Endothelial cell (in vitro differentiated cells): ENCODE measurements around the gene SKAP1. TPM values are rescaled to one million over a fixed set of nuclear protein-coding genes. Genes with fewer than 3 reads are reported as not detected.

Experiments
- DNase-seq: peaks from one replicate; pipeline ENCODE4 v3.0.0; 2021; ENCODE audit warnings: low spot score
- H3K27ac Mint-ChIP-seq: one replicate; pipeline ENCODE4 v1.8.0; 2021; ENCODE audit warnings: mixed read lengths, inconsistent platforms; ENCODE audit not compliant: unreplicated experiment
- H3K27me3 Mint-ChIP-seq: one replicate; pipeline ENCODE4 v1.8.0; 2021; ENCODE audit warnings: mild to moderate bottlenecking, moderate library complexity, mixed read lengths, inconsistent platforms; ENCODE audit not compliant: unreplicated experiment
- H3K36me3 Mint-ChIP-seq: one replicate; pipeline ENCODE4 v1.8.0; 2021; ENCODE audit warnings: mild to moderate bottlenecking, low read depth, mixed read lengths, inconsistent platforms; ENCODE audit not compliant: unreplicated experiment
- H3K4me1 Mint-ChIP-seq: one replicate; pipeline ENCODE4 v1.8.0; 2021; ENCODE audit warnings: mild to moderate bottlenecking, mixed read lengths, inconsistent platforms; ENCODE audit not compliant: unreplicated experiment
- H3K4me3 Mint-ChIP-seq: one replicate; pipeline ENCODE4 v1.8.0; 2021; ENCODE audit warnings: mild to moderate bottlenecking, mixed read lengths, inconsistent platforms; ENCODE audit not compliant: unreplicated experiment
- H3K9me3 Mint-ChIP-seq: one replicate; pipeline ENCODE4 v1.8.0; 2021; ENCODE audit warnings: mixed read lengths, inconsistent platforms; ENCODE audit not compliant: unreplicated experiment
- total RNA-seq: library from RNA; stranded (reverse); fragmentation: NEBNext Ultra II Directional; extraction: Animal tissue kit (Norgen Biotek cat#: 25700); gene quantifications from one replicate; pipeline ENCODE4 v1.2.1, GENCODE V29; 2021; ENCODE audit not compliant: unreplicated experiment
- TF ChIP-seq, protein P1 (sequence below): fragments of 200-600 bp; sonication (generic); IDR thresholded peaks from one replicate; pipeline ENCODE4 v1.5.0; 2021; ENCODE audit warnings: antibody characterized with exemption; ENCODE audit not compliant: unreplicated experiment

Gene SKAP1
- total RNA-seq, 1 donor from 2014 or later: 2.1 TPM

DNA sequence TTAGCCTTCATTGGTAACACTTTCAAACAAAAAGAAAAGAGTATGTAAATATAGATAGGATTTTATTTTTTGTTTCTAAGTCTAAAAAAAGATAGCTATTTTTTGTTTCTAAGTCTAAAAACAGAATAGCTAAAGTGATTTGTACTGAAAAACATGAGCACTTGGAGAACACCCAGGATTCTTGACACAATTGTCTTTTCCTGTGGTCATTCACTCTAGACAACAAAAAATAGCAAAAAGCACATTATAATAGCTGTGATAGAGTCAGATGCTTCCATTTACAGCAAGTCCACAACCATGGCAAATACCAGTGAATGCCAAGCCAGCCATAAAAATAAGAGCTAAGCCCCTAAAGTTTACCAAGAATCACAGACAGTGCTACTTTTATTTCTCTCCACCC lies 36.7 kb downstream of the SKAP1 start:
- H3K27me3 Mint-ChIP-seq: no peaks in the 10 kb centered on the region
- H3K36me3 Mint-ChIP-seq: no peaks in the 10 kb centered on the region
- TF ChIP-seq, protein P1, sequence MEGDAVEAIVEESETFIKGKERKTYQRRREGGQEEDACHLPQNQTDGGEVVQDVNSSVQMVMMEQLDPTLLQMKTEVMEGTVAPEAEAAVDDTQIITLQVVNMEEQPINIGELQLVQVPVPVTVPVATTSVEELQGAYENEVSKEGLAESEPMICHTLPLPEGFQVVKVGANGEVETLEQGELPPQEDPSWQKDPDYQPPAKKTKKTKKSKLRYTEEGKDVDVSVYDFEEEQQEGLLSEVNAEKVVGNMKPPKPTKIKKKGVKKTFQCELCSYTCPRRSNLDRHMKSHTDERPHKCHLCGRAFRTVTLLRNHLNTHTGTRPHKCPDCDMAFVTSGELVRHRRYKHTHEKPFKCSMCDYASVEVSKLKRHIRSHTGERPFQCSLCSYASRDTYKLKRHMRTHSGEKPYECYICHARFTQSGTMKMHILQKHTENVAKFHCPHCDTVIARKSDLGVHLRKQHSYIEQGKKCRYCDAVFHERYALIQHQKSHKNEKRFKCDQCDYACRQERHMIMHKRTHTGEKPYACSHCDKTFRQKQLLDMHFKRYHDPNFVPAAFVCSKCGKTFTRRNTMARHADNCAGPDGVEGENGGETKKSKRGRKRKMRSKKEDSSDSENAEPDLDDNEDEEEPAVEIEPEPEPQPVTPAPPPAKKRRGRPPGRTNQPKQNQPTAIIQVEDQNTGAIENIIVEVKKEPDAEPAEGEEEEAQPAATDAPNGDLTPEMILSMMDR: no peak
- peaks cover 9% of the 10 kb centered on the region for H3K4me1 Mint-ChIP-seq
- DNase-seq: no peak
- H3K27ac Mint-ChIP-seq: no peak overlapping the region
- H3K9me3 Mint-ChIP-seq: no peaks in the 10 kb centered on the region
- no peak overlapping the region for H3K4me3 Mint-ChIP-seq

DNA sequence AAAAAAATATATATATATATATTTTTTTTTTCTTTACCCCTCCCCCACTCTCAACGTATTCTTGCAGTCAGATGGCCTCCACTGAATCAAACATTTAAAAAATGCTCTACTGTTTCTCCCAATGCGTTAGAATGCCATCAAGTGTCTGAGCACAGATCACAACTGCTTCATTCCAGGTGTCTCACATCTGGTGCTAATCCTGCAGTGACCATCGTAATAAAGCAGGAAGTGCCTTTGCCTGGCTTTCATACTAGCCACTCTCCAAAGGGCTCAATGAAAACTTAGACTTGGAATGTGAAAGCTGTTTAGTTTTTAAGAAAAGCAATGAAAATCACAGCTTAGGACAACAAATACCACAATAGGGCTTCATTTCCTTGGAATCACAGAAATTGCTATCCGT lies 37.2 kb downstream of the SKAP1 start:
- TF ChIP-seq, protein P1: no peak
- no peak overlapping the region for H3K27ac Mint-ChIP-seq
- no peaks in the 10 kb centered on the region for H3K9me3 Mint-ChIP-seq
- DNase-seq: no peak
- no peaks in the 10 kb centered on the region for H3K36me3 Mint-ChIP-seq
- H3K4me3 Mint-ChIP-seq: no peak overlapping the region
- H3K27me3 Mint-ChIP-seq: no peaks in the 10 kb centered on the region
- peaks cover 9% of the 10 kb centered on the region for H3K4me1 Mint-ChIP-seq

DNA sequence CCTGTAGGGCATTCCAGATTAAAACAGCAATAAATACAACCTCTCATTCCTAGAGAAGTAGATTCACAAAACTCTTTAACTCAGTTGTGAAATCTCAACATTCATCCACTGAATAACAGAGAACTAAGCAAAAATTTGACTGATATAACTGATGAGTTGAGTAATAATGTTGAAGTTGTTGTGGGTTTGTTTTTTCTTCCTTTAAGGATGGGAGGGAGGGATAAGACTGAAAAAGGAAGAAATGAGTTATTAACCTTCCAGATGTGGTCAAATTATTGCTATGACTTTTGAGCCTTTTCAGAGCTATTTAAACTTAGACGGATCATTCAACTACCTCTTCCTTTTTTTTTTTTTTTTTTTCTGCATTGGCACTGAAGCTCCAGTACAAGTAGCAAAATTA lies 38.6 kb downstream of the SKAP1 start:
- H3K27ac Mint-ChIP-seq: no peak overlapping the region
- no peak for DNase-seq
- H3K27me3 Mint-ChIP-seq: no peaks in the 10 kb centered on the region
- no peaks in the 10 kb centered on the region for H3K9me3 Mint-ChIP-seq
- no peaks in the 10 kb centered on the region for H3K36me3 Mint-ChIP-seq
- no peak overlapping the region for H3K4me3 Mint-ChIP-seq
- TF ChIP-seq, protein P1: no peak
- H3K4me1 Mint-ChIP-seq: peaks cover 9% of the 10 kb centered on the region

DNA sequence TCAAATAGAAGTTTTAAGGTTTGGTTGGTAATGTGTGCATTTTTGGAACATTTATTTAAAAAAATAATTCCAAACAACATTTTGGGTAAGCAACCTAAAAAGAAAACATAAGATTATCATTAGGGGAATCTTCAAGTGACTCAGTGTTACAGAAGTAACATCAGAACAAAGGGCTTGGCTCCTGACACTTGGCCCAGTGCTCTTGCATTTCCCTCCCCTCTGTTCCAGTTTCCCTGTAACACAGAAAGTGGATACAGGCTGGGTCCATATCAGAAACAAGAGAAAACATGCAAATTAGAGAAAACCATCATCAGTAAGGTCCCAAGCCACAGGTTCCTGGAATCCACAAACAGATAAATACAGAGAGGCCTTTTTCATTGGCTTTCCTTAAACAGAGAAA lies 40.1 kb downstream of the SKAP1 start:
- H3K27ac Mint-ChIP-seq: no peak overlapping the region
- no peaks in the 10 kb centered on the region for H3K27me3 Mint-ChIP-seq
- no peaks in the 10 kb centered on the region for H3K36me3 Mint-ChIP-seq
- H3K4me1 Mint-ChIP-seq: peaks cover 8% of the 10 kb centered on the region
- DNase-seq: no peak
- H3K4me3 Mint-ChIP-seq: no peak overlapping the region
- TF ChIP-seq, protein P1: no peak
- no peaks in the 10 kb centered on the region for H3K9me3 Mint-ChIP-seq

DNA sequence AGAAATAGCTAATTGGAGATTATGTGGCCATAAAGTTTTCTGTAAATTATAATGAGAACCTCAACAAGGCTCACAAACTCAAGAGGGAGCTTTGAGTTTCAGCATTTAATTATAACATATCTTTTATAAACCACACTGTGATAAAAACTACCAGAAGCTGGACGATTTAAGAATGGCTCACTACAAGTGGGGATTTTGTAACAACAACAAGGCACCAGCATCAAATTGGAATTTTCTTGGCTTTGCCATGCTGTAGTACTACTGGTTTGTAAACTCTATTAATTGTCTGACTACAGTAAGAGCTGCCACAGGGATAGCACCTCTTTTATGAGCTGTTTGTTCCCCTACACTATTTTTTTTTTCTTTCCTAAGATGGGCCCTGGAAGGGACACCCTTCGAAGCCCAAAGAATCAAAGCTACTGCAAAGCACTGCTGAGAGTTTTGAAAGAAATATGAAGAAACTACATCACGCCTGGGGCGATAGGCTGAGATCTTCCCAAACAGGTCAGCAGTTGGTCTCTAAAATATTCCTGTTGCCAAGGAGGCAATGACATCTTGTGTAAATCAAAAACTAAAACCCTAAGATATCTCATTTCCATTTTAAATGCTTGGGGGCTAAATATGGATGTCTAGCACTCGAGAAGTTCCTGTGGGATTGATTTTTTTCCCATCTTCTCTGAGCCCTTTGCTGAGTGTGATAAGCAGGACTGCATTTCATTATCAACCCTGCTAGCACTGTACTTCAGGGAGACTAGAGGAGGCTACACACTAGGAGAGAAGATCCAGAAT lies 40.9 kb downstream of the SKAP1 start:
- Mint-ChIP-seq H3K27me3 (no peaks in the 10 kb centered on the region), H3K36me3 (no peaks in the 10 kb centered on the region), H3K27ac (no peak overlapping the region), H3K4me3 (no peak overlapping the region), H3K9me3 (no peaks in the 10 kb centered on the region), H3K4me1 (peaks cover 6% of the 10 kb centered on the region)
- DNase-seq: no peak
- TF ChIP-seq, protein P1: no peak
